Transverse colon (tissue), 4 donors: ENCODE data around the gene GASK1A.

Experiments used
- POLR2A ChIP-seq: fragments of 450-650 bp; IDR thresholded peaks from one replicate; pipeline ENCODE4 v1.6.1; 2016; ENCODE audit warnings: antibody characterized with exemption, mild to moderate bottlenecking, moderate library complexity
- POLR2AphosphoS5 ChIP-seq, 3 donors: sonication (generic); formaldehyde crosslinking; IDR thresholded peaks; one replicate each; pipeline ENCODE4 v1.6.1; 2016; ENCODE audit warnings: antibody characterized with exemption in 3 of 3
- TF ChIP-seq, protein P1 (sequence below), 5 experiments: fragments of 200-600 bp in 3 of 5; fragments of 450-650 bp in 2 of 5; sonication (generic) in 3 of 5; IDR thresholded peaks; 1 replicate in 2 of 5; 2 replicates in 3 of 5; pipeline ENCODE4 v1.5.1; 2016 to 2017; ENCODE audit warnings: antibody characterized with exemption in 5 of 5, inconsistent platforms in 3 of 5, mild to moderate bottlenecking in 2 of 5, moderate library complexity in 1 of 5

DNA sequence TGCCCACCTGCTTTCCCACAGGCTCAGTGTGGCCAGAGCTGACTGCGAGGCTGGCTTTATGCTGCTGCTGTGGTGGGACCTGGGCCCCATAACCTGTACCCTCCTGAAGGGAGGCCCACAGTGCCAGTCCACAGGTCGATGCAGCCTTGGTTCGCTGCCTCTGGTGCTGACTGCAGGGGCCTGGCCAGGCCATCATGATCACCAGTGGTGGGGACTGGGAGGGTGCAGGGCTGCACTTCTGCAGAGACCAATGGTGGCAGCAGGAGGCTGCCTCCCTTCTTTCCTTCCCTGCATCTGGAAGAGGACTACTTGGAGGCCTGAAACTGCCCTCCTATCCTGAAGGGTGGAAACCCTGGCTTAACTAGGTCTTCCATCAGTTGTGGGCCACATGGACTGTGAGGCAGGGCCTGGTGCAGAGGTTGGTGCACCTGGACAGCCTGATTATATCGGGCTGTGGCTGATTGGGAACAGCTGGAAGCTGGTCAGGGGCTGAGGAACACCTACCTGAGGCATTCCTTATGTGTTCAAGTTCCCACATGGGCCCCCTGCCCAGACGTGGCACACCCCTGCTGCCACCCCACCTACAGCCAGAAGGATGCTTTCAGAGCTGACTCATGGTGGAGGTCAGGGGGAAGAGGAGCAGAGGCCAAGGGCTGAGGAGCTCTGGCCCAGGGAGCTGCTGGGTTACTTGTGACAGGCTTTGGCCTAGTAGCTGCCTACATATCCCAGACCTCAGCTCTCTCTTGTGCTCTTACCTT, 97.0 kb downstream of the GASK1A start:
- TF ChIP-seq POLR2A (no peak), POLR2AphosphoS5 (IDR thresholded peaks at IDR 0.05) (no peak)
- TF ChIP-seq, protein P1, sequence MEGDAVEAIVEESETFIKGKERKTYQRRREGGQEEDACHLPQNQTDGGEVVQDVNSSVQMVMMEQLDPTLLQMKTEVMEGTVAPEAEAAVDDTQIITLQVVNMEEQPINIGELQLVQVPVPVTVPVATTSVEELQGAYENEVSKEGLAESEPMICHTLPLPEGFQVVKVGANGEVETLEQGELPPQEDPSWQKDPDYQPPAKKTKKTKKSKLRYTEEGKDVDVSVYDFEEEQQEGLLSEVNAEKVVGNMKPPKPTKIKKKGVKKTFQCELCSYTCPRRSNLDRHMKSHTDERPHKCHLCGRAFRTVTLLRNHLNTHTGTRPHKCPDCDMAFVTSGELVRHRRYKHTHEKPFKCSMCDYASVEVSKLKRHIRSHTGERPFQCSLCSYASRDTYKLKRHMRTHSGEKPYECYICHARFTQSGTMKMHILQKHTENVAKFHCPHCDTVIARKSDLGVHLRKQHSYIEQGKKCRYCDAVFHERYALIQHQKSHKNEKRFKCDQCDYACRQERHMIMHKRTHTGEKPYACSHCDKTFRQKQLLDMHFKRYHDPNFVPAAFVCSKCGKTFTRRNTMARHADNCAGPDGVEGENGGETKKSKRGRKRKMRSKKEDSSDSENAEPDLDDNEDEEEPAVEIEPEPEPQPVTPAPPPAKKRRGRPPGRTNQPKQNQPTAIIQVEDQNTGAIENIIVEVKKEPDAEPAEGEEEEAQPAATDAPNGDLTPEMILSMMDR (IDR thresholded peaks at IDR 0.05) = no peak
